Measurements from ENCODE around the gene RNF144B. TPM values are rescaled to one million over a fixed set of nuclear protein-coding genes. Genes with fewer than 3 reads are reported as not detected.

The RNF144B gene
- total and polyA plus RNA-seq, 2 of the 8 experiments (the other 6 are each of a cell fraction or from before 2014, with no cell fraction given), result 1.8 to 11.2 TPM

GRCh38 chr6:18383441-18383840 lies 3.7 kb upstream of the RNF144B start (continued):
- TF ChIP-seq E2F6 (IDR thresholded peaks at IDR 0.05) (no peak), SIX5 (IDR thresholded peaks at IDR 0.05; ENCODE audit: low read depth, low read length) (no peak), SRF (IDR thresholded peaks at IDR 0.05; ENCODE audit: low read depth, low read length) (no peak)

Data from H1 (cell line).